HepG2 (cell line): ENCODE data around the gene PAFAH1B2. TPM values are rescaled to one million over a fixed set of nuclear protein-coding genes. Genes with fewer than 3 reads are reported as not detected.

Experiments used
- ATAC-seq: fragments of 200-7000 bp; cut with Tn5 transposase; 3 replicates; pipeline ENCODE4 v1.9.1; 2020; ENCODE audit warnings: mild to moderate bottlenecking, moderate library complexity
- BruUV-seq: library from RNA; stranded (reverse); fragments of 400-500 nt; replicated peaks from 2 replicates; lab custom pipeline; 2021; lab: Mats Ljungman, UMichigan
- CTCF ChIA-PET: fragments of 300-600 bp; formaldehyde crosslinking; extraction: SDS; loops from one replicate; lab custom pipeline; 2021; ENCODE audit warnings: low total read pairs, inconsistent platforms, low intra/inter-chr PET ratio; lab: Yijun Ruan, JAX
- POLR2A ChIA-PET: fragments of 350-600 bp; sonication (Branson Sonifier 250); formaldehyde crosslinking; loops from one replicate; lab custom pipeline; 2020; ENCODE audit warnings: antibody characterized with exemption, inconsistent platforms; lab: Yijun Ruan, JAX
- DNase-seq: peaks from one replicate; pipeline ENCODE4 v3.0.0-alpha.2; 2015; ENCODE audit warnings: low spot score
- FAIRE-seq: peaks from 3 replicates; lab custom pipeline; 2011; peaks lifted over from hg19 to GRCh38; lab: Jason Lieb, UNC
- H2AFZ ChIP-seq: one replicate; pipeline ENCODE4 v1.6.1; 2011; ENCODE audit warnings: low read length, inconsistent platforms
- H3K27ac ChIP-seq: fragments of 300-600 bp; 3 replicates; pipeline ENCODE4 v1.8.0; 2011; ENCODE audit warnings: mixed run types, mild to moderate bottlenecking, mixed read lengths, low read length, inconsistent platforms; ENCODE audit not compliant: insufficient read depth; ENCODE audit errors: extremely low read length
- H3K27me3 ChIP-seq, 2 experiments: fragments of 200-600 bp in 1 of 2; 2 replicates in 1 of 2; 3 replicates in 1 of 2; pipeline versions ENCODE4 v1.6.0 to v1.8.0; 2011; ENCODE audit warnings: low read length in 2 of 2, mild to moderate bottlenecking in 2 of 2, moderate library complexity in 2 of 2, inconsistent platforms in 1 of 2; ENCODE audit not compliant: insufficient read depth in 2 of 2, control insufficient read depth in 1 of 2
- H3K36me3 ChIP-seq, 2 experiments: fragments of 200-600 bp in 1 of 2; replicated peaks in 1 of 2; 2 replicates in 1 of 2; 3 replicates in 1 of 2; pipeline versions ENCODE4 v1.5.1 to v1.8.0; 2011; ENCODE audit warnings: low read length in 2 of 2, inconsistent platforms in 1 of 2; ENCODE audit not compliant: insufficient read depth in 2 of 2, control insufficient read depth in 1 of 2
- H3K4me1 ChIP-seq: 2 replicates; pipeline ENCODE4 v1.5.1; 2012; ENCODE audit warnings: low read length, inconsistent platforms; ENCODE audit not compliant: insufficient read depth
- H3K4me2 ChIP-seq: 2 replicates; pipeline ENCODE4 v1.6.0; 2011; ENCODE audit warnings: low read depth, low read length, inconsistent platforms
- H3K4me3 ChIP-seq, 3 experiments: fragments of 200-600 bp in 1 of 3; sonication (generic), shearing (Covaris generic) in 1 of 3; replicated peaks in 1 of 3; 2 replicates each; pipeline ENCODE4 v1.5.1; 2011 to 2016; ENCODE audit warnings: low read length in 3 of 3, inconsistent platforms in 2 of 3, low read depth in 2 of 3, mild to moderate bottlenecking in 2 of 3, control low read depth in 1 of 3, mixed read lengths in 1 of 3; ENCODE audit not compliant: insufficient read depth in 1 of 3
- H3K79me2 ChIP-seq: one replicate; pipeline ENCODE4 v1.6.1; 2011; ENCODE audit warnings: low read length, inconsistent platforms; ENCODE audit not compliant: insufficient read depth
- H3K9ac ChIP-seq: 2 replicates; pipeline ENCODE4 v1.6.0; 2011; ENCODE audit warnings: mild to moderate bottlenecking, low read depth, low read length, inconsistent platforms; ENCODE audit not compliant: insufficient read depth
- H3K9me3 ChIP-seq: 2 replicates; pipeline ENCODE4 v1.5.1; 2012; ENCODE audit warnings: mild to moderate bottlenecking, low read length
- H4K20me1 ChIP-seq: 2 replicates; pipeline ENCODE4 v1.6.0; 2011; ENCODE audit warnings: inconsistent platforms, mild to moderate bottlenecking, low read length, moderate library complexity; ENCODE audit not compliant: insufficient read depth
- AGO1 ChIP-seq: fragments of 200-400 bp; formaldehyde crosslinking; IDR thresholded peaks from 2 replicates; pipeline ENCODE4 v1.6.1; 2017; ENCODE audit warnings: mild to moderate bottlenecking, low read depth, low read length, moderate library complexity; ENCODE audit not compliant: poor library complexity, severe bottlenecking
- CBX1 ChIP-seq: IDR thresholded peaks from one replicate; pipeline ENCODE4 v1.6.1; 2016; ENCODE audit warnings: antibody characterized with exemption, low read depth
- ETV5 ChIP-seq: IDR thresholded peaks from 2 replicates; pipeline ENCODE4 v1.6.1; 2018; ENCODE audit warnings: missing biosample characterization, missing genetic modification reagents, inconsistent platforms, borderline replicate concordance
- FLYWCH1 ChIP-seq: sonication (generic); formaldehyde crosslinking; IDR thresholded peaks from 2 replicates; pipeline ENCODE4 v1.8.1; 2023; ENCODE audit warnings: mild to moderate bottlenecking, missing genetic modification reagents
- GTF2F1 ChIP-seq: fragments of 150-350 bp; IDR thresholded peaks from 2 replicates; pipeline ENCODE4 v1.6.1; 2014; ENCODE audit warnings: low read length
- ONECUT2 ChIP-seq: sonication (generic); formaldehyde crosslinking; IDR thresholded peaks from 2 replicates; pipeline ENCODE4 v1.4.0; 2020; ENCODE audit warnings: missing genetic modification reagents
- RORA ChIP-seq: sonication (generic); formaldehyde crosslinking; IDR thresholded peaks from 2 replicates; pipeline ENCODE4 v1.5.0; 2020; ENCODE audit warnings: mild to moderate bottlenecking, missing genetic modification reagents, moderate library complexity
- SMAD3 ChIP-seq: sonication (generic); formaldehyde crosslinking; IDR thresholded peaks from 2 replicates; pipeline ENCODE4 v1.4.0; 2020; ENCODE audit warnings: missing genetic modification reagents
- SNAPC2 ChIP-seq: sonication (generic); formaldehyde crosslinking; IDR thresholded peaks from 2 replicates; pipeline ENCODE4 v1.8.1; 2022; ENCODE audit warnings: mild to moderate bottlenecking, missing genetic modification reagents
- TOPORS ChIP-seq: sonication (generic); formaldehyde crosslinking; IDR thresholded peaks from 2 replicates; pipeline ENCODE4 v1.8.0; 2023; ENCODE audit warnings: mild to moderate bottlenecking, missing genetic modification reagents
- ZFP36L1 ChIP-seq: sonication (generic); formaldehyde crosslinking; IDR thresholded peaks from 2 replicates; pipeline ENCODE4 v1.8.0; 2022; ENCODE audit warnings: mild to moderate bottlenecking, missing genetic modification reagents, moderate library complexity
- ZHX2 ChIP-seq, 2 experiments: sonication (generic) in 1 of 2; formaldehyde crosslinking in 1 of 2; IDR thresholded peaks; 2 replicates each; pipeline versions ENCODE4 v1.6.1 to v1.9.0; 2014 to 2022; ENCODE audit warnings: antibody characterized with exemption in 1 of 2, borderline replicate concordance in 1 of 2, inconsistent platforms in 1 of 2, low read depth in 1 of 2, missing genetic modification reagents in 1 of 2
- ZNF232 ChIP-seq: sonication (generic); formaldehyde crosslinking; IDR thresholded peaks from 2 replicates; pipeline ENCODE4 v1.4.0; 2020; ENCODE audit warnings: missing genetic modification reagents, borderline replicate concordance
- ZNF710 ChIP-seq: sonication (generic); formaldehyde crosslinking; IDR thresholded peaks from 2 replicates; pipeline ENCODE4 v1.5.0; 2020; ENCODE audit warnings: mild to moderate bottlenecking, missing genetic modification reagents, borderline replicate concordance
- WGBS: methylation state at CpG from one replicate; pipeline ENCODE4 v1.1.6; 2017; ENCODE audit warnings: low lambda C conversion rate; 5-methylcytosine and 5-hydroxymethylcytosine counted together
- in situ Hi-C: cut with HindIII; loops from 2 replicates; pipeline ENCODE4 v1.10.0; 2017; ENCODE audit warnings: low pct_unique_long_range_greater_than_20kb; ENCODE audit not compliant: extremely low pct_ligation_motif_present
- intact Hi-C: fragments of 100-400 bp; cut with micrococcal nuclease; formaldehyde crosslinking; loops from one replicate; pipeline ENCODE4 v1.10.0; 2022; ENCODE audit not compliant: unreplicated experiment
- polyA plus RNA-seq, 8 experiments: library from polyadenylated mRNA; depleted of rRNA in 3 of 8; stranded (reverse) in 7 of 8; unstranded in 1 of 8; fragments of >200 nt; fragmentation: Illumina TruSeq in 4 of 8; extraction: Trizol in 4 of 8; gene quantifications; 2 replicates each; pipeline versions ENCODE4 v1.2.1 to v1.2.3, GENCODE V29; 2011 to 2016; ENCODE audit warnings: low read depth in 4 of 8, missing spikeins in 1 of 8, mixed read lengths in 1 of 8; ENCODE audit not compliant: insufficient read depth in 1 of 8
- total RNA-seq, 5 experiments: library from RNA; depleted of rRNA; stranded (reverse); fragments of >200 nt; fragmentation: Illumina TruSeq; extraction: Trizol; gene quantifications; 2 replicates each; pipeline ENCODE4 v1.2.3, GENCODE V29; 2016; ENCODE audit warnings: low read depth in 1 of 5

PAFAH1B2 gene
- total and polyA plus RNA-seq, 2 of the 13 experiments (the other 11 are each of a cell fraction or from before 2014, with no cell fraction given) = 28.8 to 104 TPM

- Histone ChIP-seq H3K4me3 (no peak overlapping the region), H2AFZ (no peak overlapping the region), H3K27ac (no peak overlapping the region), H3K36me3 (peaks cover 4 to 11% of the 10 kb centered on the region in 2 experiments; a peak in 3 of 5 replicates), H4K20me1 (no peaks in the 10 kb centered on the region), H3K4me2 (no peak overlapping the region), H3K79me2 (no peaks in the 10 kb centered on the region), H3K4me1 (peaks cover 9% of the 10 kb centered on the region), H3K9me3 (no peaks in the 10 kb centered on the region), H3K9ac (no peak overlapping the region), H3K27me3 (no peaks in the 10 kb centered on the region)
- no peak for FAIRE-seq
- ChIA-PET CTCF (no interaction called here), POLR2A (interaction anchor here (1.1 kb wide), 1 partner anchor 32 kb away, joined by 3 read pairs; no protein-coding TSS in a partner anchor)
- intact Hi-C loops (no loop called here), in situ Hi-C loops (no loop called here)
- no peak for DNase-seq
- WGBS = 98% methylated on average over 5 of the region's 5 CpGs
- ATAC-seq = no peak
- TF ChIP-seq ZNF710 = no peak
- TF ChIP-seq FLYWCH1 (CRISPR knock-in tag) = no peak
- TF ChIP-seq ONECUT2 (CRISPR knock-in tag) = no peak
- TF ChIP-seq GTF2F1 = no peak
- no peak for TF ChIP-seq ZHX2 (IDR thresholded peaks at IDR 0.05; ENCODE audit: low read depth)
- TF ChIP-seq ZHX2 (CRISPR knock-in tag; IDR thresholded peaks at IDR 0.05; ENCODE audit: borderline replicate concordance) = no peak
- no peak for TF ChIP-seq SNAPC2
- no peak for TF ChIP-seq RORA (CRISPR knock-in tag)
- TF ChIP-seq AGO1 = no peak
- TF ChIP-seq ETV5 = no peak
- no peak for TF ChIP-seq CBX1
- TF ChIP-seq TOPORS (CRISPR knock-in tag) = no peak
- no peak for TF ChIP-seq ZFP36L1 (CRISPR knock-in tag)
- TF ChIP-seq ZNF232 (CRISPR knock-in tag) = no peak
- TF ChIP-seq SMAD3 = no peak
- BruUV-seq = no TSS peak
These were observed 50.2 kb downstream of the PAFAH1B2 start for GRCh38 chr11:117194267-117194666.
